Myocyte (in vitro differentiated cells): ENCODE data around the gene SIPA1L2. TPM values are rescaled to one million over a fixed set of nuclear protein-coding genes. Genes with fewer than 3 reads are reported as not detected.

Experiments used
- DNase-seq: peaks from one replicate; pipeline ENCODE4 v3.0.0-alpha.2; 2012; ENCODE audit warnings: low read depth
- polyA plus RNA-seq: library from polyadenylated mRNA; unstranded; fragments of >200 nt; gene quantifications from one replicate; pipeline ENCODE4 v1.2.1, GENCODE V29; 2012; ENCODE audit warnings: missing spikeins
- total RNA-seq: library from RNA; depleted of rRNA; stranded (reverse); fragments of >200 nt; gene quantifications from 2 replicates; pipeline ENCODE4 v1.2.3, GENCODE V29; 2014

Gene SIPA1L2
- total RNA-seq, result 7.0 and 12.4 TPM in 2 replicates
- polyA plus RNA-seq, result 6.0 TPM

GRCh38 chr1:232630047-232630893 lies at the start of gene SIPA1L2:
SIPA1L2 (minus strand) TSS chr1:232630133; CDS start chr1:232515339, 114,794 bp downstream.
- DNase-seq, result peak; percentile 92

GRCh38 chr1:232678185-232678886 lies 48.4 kb upstream of the SIPA1L2 start:
- peak; percentile 37 for DNase-seq

- DNase-seq, result no peak
These were observed 46.4 kb upstream of the SIPA1L2 start for GRCh38 chr1:232676307-232676706.

GRCh38 chr1:232675898-232676297 lies 46.0 kb upstream of the SIPA1L2 start:
- no peak for DNase-seq

- no peak for DNase-seq
These were observed 45.3 kb upstream of the SIPA1L2 start for GRCh38 chr1:232675260-232675659.

- no peak for DNase-seq
These were observed 43.3 kb upstream of the SIPA1L2 start for GRCh38 chr1:232673256-232673655.

- DNase-seq, result peak; percentile 46
These were observed 40.2 kb upstream of the SIPA1L2 start for GRCh38 chr1:232669981-232670747.

GRCh38 chr1:232667778-232668165 lies 37.8 kb upstream of the SIPA1L2 start:
- no peak for DNase-seq

GRCh38 chr1:232667094-232667777 lies 37.3 kb upstream of the SIPA1L2 start:
- DNase-seq, result no peak

GRCh38 chr1:232664844-232665777 lies 35.2 kb upstream of the SIPA1L2 start:
- no peak for DNase-seq

GRCh38 chr1:232662910-232663309 lies 33.0 kb upstream of the SIPA1L2 start:
- peak; percentile 69 for DNase-seq

- no peak for DNase-seq
These were observed 28.5 kb upstream of the SIPA1L2 start for GRCh38 chr1:232658386-232658785.

- no peak for DNase-seq
These were observed 27.6 kb upstream of the SIPA1L2 start for GRCh38 chr1:232657426-232658005.

GRCh38 chr1:232655746-232656085 lies 25.8 kb upstream of the SIPA1L2 start:
- DNase-seq, result no peak

GRCh38 chr1:232655028-232655745 lies 25.3 kb upstream of the SIPA1L2 start:
- DNase-seq, result no peak

- no peak for DNase-seq
These were observed 23.9 kb upstream of the SIPA1L2 start for GRCh38 chr1:232653789-232654188.

GRCh38 chr1:232650845-232651244 lies 20.9 kb upstream of the SIPA1L2 start:
- no peak for DNase-seq

- DNase-seq, result no peak
These were observed 20.5 kb upstream of the SIPA1L2 start for GRCh38 chr1:232650418-232650817.

- DNase-seq, result no peak
These were observed 18.4 kb upstream of the SIPA1L2 start for GRCh38 chr1:232648316-232648715.
